GM12801 (cell line): ENCODE data around the gene WDR45.

Experiments used
- TF ChIP-seq, protein P1 (sequence below): IDR thresholded peaks from one replicate; pipeline ENCODE4 v1.5.1; 2011; ENCODE audit warnings: control low read depth; ENCODE audit not compliant: insufficient read length; ENCODE audit errors: extremely low read depth

The WDR45 gene

DNA sequence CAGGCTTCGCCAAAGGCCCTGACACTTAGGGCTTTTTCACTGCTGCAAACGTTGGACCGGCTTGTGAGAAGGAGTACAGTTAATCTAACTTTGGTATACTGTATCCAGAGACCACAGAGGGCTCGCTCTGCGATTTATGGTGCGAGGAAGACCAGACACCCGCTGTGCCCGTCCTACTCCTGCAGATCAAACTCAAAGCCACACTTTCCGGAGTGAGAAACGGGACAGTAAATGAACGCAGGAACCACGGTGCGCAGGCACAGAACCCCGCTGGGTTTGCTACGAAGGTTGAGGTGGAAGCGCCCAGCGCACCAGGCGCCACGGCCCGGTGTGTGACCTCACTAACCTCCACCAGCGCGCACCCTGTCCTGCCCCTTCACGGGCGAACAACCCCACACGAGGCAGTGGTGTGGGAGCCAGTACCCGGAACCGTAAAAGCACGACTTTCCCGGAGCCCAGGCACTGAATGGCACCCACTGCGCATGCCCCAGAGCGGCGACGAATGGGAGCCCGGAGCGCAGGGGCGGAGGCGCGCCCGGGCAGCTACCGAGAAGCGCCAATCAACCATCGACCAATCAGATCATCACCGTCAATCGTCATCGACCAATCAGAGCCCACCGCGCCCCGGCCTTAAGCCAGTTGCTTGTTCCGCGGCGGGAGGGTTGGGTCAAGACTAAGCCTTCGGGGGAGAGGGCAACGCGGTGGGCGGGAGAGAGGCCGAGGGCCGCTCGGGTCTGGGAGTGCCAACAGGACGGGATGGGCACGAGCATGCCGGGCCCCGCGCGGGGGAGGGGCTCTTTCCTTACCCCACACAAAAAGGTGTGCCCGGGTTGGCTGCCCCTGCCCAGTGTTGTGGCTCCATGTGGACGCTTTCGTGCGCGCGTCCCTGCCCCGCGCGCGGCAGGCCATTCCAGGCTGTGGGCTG lies 21.3 kb upstream of the WDR45 start:
- TF ChIP-seq, protein P1, sequence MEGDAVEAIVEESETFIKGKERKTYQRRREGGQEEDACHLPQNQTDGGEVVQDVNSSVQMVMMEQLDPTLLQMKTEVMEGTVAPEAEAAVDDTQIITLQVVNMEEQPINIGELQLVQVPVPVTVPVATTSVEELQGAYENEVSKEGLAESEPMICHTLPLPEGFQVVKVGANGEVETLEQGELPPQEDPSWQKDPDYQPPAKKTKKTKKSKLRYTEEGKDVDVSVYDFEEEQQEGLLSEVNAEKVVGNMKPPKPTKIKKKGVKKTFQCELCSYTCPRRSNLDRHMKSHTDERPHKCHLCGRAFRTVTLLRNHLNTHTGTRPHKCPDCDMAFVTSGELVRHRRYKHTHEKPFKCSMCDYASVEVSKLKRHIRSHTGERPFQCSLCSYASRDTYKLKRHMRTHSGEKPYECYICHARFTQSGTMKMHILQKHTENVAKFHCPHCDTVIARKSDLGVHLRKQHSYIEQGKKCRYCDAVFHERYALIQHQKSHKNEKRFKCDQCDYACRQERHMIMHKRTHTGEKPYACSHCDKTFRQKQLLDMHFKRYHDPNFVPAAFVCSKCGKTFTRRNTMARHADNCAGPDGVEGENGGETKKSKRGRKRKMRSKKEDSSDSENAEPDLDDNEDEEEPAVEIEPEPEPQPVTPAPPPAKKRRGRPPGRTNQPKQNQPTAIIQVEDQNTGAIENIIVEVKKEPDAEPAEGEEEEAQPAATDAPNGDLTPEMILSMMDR, result no peak

DNA sequence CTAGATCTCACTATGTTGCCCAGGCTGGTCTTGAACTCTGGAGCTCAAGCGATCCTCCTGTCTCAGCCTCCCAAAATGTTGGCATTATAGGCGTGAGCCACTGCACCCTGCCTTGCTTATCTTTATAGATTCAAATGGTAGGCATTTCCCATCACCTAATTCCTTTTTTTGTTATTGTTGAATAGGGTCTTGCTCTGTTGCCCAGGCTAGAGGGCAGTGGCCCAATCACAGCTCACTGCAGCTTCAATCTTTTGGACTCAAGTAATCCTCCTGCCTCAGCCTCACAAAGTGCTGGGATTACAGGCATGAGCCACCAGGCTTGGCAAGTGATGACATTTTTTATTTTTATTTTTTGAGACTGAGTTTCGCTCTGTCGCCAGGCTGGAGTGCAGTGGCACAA lies 16.7 kb upstream of the WDR45 start:
- TF ChIP-seq, protein P1, result no peak

DNA sequence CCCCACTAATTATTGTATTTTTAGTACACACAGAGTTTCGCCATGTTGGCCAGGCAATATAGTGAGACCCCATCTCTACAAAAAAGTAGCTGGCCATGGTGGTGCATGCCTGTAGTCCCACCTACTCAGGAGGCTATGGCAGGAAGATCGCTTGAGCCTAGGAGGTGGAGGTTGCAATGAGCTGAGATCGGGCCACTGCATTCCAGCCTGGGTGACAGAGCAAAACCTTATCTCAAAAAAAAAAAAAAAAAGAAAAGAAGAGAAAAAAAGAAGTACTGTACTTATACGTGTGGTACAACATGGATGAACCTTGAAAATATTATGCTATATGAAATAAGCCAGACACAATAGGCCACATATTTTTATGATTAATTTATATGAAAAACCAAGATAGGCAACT lies 9.9 kb upstream of the WDR45 start:
- TF ChIP-seq, protein P1, result no peak

DNA sequence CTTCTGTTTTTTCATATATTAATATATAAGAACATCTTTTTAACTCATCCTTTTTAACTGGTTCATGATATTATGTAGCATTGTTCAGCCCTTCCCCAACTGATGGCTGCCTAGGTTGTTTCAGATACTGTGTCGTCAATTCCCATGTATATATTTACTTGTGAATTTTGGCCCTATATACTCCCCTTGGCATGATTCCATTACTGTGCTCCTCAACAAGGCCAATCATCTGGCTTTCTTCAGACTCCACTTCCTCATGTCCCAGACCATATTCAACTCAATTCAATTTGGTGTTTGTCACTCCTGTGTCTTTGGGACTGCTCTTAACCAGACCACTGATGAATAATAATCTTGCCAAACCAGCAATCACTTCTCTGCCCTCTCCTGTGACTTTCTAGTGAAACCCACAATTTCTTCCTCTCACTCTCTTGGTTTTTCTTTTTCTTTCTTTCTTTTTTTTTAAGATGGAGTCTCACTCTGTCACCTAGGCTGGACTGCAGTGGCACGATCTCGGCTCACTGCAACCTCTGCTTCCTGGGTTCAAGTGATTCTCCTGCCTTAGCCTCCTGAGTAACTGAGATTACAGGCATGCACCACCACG lies 2.7 kb upstream of the WDR45 start:
- TF ChIP-seq, protein P1, result no peak

DNA sequence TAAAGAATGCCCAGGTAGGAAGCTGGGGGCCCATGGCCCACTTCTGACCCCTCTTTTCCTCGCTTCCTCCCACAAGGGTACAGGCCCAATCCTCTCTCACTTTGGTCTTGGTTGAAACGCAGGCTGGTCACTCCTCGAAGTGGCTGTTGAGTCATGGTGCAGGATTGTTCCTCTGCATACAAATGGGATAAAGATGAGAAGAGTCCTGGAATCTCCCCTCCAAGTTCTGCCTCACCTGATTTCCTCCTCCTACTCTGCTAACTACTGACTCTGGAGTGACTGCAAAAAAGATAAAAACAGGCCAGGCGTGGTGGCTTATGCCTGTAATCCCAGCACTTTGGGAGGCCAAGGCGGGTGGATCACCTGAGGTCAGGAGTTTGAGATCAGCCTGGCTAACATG lies 1.7 kb downstream of the WDR45 start:
- TF ChIP-seq, protein P1, result no peak

DNA sequence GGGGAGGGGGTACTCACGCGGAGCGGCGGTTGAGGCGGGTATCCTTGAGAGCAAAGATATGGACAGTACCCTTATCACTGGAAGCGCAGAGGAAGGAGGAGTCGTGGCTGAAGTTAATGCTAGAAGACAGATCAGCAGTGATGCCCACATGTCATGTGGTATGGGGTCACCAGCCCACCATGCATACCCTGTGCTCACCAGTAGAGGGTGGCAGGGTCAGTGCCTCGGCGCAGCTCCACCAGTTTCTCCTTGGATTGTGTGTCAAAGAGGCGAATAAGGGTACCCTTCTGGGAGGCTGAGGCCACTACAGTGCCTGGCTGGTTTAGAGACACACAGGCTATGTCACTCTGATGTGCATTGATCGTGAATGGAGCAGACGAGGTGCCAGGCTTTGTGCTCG lies 4.3 kb downstream of the WDR45 start:
- TF ChIP-seq, protein P1, result no peak

DNA sequence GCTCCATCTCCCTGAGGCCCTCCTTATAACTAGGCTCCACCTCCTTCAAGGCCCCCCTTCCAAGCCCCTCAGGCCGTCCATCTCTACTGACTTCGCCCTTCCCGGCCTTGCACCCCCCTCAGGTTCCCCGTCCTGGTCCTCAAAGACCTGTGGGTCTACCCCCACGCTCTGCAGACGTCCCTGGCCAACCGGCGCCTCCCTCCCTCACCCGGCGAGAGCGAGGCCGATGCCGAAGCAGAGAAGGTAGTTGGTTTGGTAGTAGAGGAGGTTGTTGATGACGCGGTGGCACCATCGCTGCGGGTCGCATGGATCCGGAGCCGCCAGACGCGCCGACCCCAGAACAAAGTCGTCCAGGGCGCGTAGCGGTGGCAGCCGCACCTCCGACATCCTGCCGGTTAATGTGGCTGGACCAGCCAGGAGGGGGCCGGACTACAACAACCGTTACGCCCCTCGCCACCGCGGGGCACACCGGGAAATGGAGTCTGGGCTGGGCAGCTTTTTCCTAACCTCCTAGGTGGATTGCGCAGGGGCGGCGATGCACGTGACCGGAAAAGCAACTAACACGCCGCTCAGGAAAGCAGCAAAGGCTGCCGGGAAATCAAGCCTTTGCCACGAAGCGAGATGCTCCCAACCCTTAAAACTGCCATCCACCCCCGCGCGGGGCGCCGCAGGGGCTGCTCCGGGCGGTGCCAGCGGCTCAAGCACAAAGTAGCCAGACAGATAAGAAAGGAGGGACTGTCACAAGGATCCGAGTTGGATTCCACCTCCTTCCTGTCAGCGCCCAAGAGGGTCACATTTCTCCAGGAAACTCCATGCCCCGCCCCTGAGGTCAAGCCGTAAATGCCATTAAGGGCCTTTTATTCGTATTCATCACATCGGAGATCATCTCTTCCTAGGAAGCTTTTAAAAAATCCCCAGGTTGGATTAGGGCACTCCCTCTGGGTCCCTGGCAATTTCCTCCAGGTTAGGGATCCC lies 5.8 kb downstream of the WDR45 start, which contains the start of gene PRAF2:
Gene PRAF2, minus strand, starts transcription at position 402 of the 975 bp plus-strand sequence. Its CDS starts 15 bp downstream, at position 387.
- TF ChIP-seq, protein P1, result no peak
